Neural progenitor cell (in vitro differentiated cells): ENCODE measurements around the gene CARMIL1.

Source experiments
- EZH2 ChIP-seq: fragments of 200-600 bp; sonication (generic); IDR thresholded peaks from 2 replicates; pipeline ENCODE4 v1.6.1; 2017; ENCODE audit warnings: antibody characterized with exemption, mild to moderate bottlenecking, moderate library complexity
- EZH2phosphoT487 ChIP-seq: fragments of 200-600 bp; sonication (generic); IDR thresholded peaks from 2 replicates; pipeline ENCODE4 v1.6.1; 2017; ENCODE audit warnings: antibody characterized with exemption
- TF ChIP-seq, protein P1 (sequence below): fragments of 200-600 bp; sonication (generic); IDR thresholded peaks from 2 replicates; pipeline ENCODE4 v1.5.1; 2017; ENCODE audit warnings: antibody characterized with exemption, mild to moderate bottlenecking

DNA sequence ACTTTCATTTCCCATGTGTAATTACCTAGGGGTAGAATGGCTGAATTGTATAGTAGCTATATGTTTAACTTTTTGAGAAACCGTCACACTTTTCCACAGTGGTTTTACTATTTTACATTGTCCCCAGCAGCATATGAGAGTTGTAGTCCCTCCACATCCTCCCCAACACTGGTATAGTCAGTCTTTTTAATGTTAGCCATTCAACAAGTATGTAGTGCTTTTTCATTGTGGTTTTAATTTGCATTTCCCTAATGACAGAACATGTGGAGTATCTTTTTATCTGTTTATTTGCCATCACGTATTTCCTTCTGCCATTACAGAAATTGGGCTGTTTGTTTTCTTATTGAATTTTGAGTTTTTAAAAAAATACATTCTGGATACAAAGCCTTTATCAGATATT, 148.4 kb downstream of the CARMIL1 start:
- TF ChIP-seq EZH2phosphoT487: no peak
- TF ChIP-seq, protein P1, sequence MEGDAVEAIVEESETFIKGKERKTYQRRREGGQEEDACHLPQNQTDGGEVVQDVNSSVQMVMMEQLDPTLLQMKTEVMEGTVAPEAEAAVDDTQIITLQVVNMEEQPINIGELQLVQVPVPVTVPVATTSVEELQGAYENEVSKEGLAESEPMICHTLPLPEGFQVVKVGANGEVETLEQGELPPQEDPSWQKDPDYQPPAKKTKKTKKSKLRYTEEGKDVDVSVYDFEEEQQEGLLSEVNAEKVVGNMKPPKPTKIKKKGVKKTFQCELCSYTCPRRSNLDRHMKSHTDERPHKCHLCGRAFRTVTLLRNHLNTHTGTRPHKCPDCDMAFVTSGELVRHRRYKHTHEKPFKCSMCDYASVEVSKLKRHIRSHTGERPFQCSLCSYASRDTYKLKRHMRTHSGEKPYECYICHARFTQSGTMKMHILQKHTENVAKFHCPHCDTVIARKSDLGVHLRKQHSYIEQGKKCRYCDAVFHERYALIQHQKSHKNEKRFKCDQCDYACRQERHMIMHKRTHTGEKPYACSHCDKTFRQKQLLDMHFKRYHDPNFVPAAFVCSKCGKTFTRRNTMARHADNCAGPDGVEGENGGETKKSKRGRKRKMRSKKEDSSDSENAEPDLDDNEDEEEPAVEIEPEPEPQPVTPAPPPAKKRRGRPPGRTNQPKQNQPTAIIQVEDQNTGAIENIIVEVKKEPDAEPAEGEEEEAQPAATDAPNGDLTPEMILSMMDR: no peak
- TF ChIP-seq EZH2: no peak
